GM19023 (cell line): ENCODE measurements around the gene CAAP1.
"Not testable (repeated sequence)": the region's sequence is repeated elsewhere in the genome, so short reads cannot be mapped to it uniquely, and the experiment has no call there.

Source experiments
- ATAC-seq: cut with Tn5 transposase; IDR thresholded peaks from one replicate; pipeline ENCODE4 v1.9.1; 2021; ENCODE audit warnings: mild to moderate bottlenecking, moderate library complexity; ENCODE audit not compliant: unreplicated experiment

CAAP1 gene

GRCh38 chr9:26850995-26851394, 41.6 kb downstream of the CAAP1 start:
- no peak for ATAC-seq

GRCh38 chr9:26833792-26834191, 58.8 kb downstream of the CAAP1 start:
- no peak for ATAC-seq

- not testable (repeated sequence) for ATAC-seq
Observed at GRCh38 chr9:26828391-26828955, 64.1 kb downstream of the CAAP1 start.

- no peak for ATAC-seq
Observed at GRCh38 chr9:26814799-26815198, 77.8 kb downstream of the CAAP1 start.

- no peak for ATAC-seq
Observed at GRCh38 chr9:26813247-26813646, 79.4 kb downstream of the CAAP1 start.

GRCh38 chr9:26812217-26812616, 80.4 kb downstream of the CAAP1 start:
- ATAC-seq: no peak

- no peak for ATAC-seq
Observed at GRCh38 chr9:26811106-26811505, 81.5 kb downstream of the CAAP1 start.

GRCh38 chr9:26809795-26810194, 82.8 kb downstream of the CAAP1 start:
- no peak for ATAC-seq

- ATAC-seq: no peak
Observed at GRCh38 chr9:26807161-26807560, 85.4 kb downstream of the CAAP1 start.

GRCh38 chr9:26802921-26803320, 89.7 kb downstream of the CAAP1 start:
- ATAC-seq: no peak

GRCh38 chr9:26801772-26802171, 90.8 kb downstream of the CAAP1 start:
- no peak for ATAC-seq

GRCh38 chr9:26800322-26800721, 92.3 kb downstream of the CAAP1 start:
- no peak for ATAC-seq

GRCh38 chr9:26791274-26791673, 101.3 kb downstream of the CAAP1 start:
- ATAC-seq: no peak
